PFSK-1 (cell line): ENCODE measurements around the gene TOP1.
A peak's percentile ranks its signal among the peaks of the same experiment; 100 is the strongest.

Experiments used
- FOXP2 ChIP-seq: optimal IDR thresholded peaks from 2 replicates; pipeline ENCODE3; 2011; ENCODE audit warnings: borderline replicate concordance, control low read depth, inconsistent platforms; ENCODE audit not compliant: insufficient read depth; ENCODE audit errors: extremely low read length, extremely low read depth
- POLR2AphosphoS5 ChIP-seq: IDR thresholded peaks from 2 replicates; pipeline ENCODE4 v1.6.1; 2012; ENCODE audit warnings: low read depth, mild to moderate bottlenecking, control low read depth, low read length, moderate library complexity
- REST ChIP-seq, 2 experiments: IDR thresholded peaks; 2 replicates each; pipeline versions ENCODE4 v1.6.1 to v1.8.0; 2011 to 2012; ENCODE audit warnings: low read depth in 2 of 2, low read length in 2 of 2, control low read depth in 1 of 2, inconsistent platforms in 1 of 2, mild to moderate bottlenecking in 1 of 2, moderate library complexity in 1 of 2; ENCODE audit not compliant: insufficient read depth in 1 of 2
- SIN3A ChIP-seq: IDR thresholded peaks from 2 replicates; pipeline ENCODE4 v1.6.1; 2012; ENCODE audit warnings: mild to moderate bottlenecking, low read length, moderate library complexity, borderline replicate concordance; ENCODE audit not compliant: insufficient read depth
- TAF1 ChIP-seq: IDR thresholded peaks from 2 replicates; pipeline ENCODE4 v1.6.1; 2012; ENCODE audit warnings: low read length, control low read depth, borderline replicate concordance; ENCODE audit not compliant: insufficient read depth

TOP1 gene

DNA sequence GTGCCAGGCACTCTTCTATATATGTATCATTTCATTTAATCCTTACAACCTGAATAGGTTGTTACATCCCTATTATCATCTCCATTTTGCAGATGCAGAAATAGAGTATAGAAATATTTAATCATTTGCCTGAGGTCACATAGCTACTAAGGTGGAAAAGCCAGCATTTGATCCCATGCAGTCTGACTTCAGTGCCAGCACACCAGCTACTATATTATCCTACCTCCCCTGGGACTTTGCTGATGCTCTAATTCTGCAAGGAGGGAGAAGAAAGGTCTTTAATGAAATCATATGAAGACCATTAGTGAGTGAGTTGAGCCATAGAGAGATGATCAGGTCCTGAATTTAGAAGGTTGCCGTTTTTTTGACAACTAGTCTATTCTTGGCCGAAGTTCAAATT is 53.7 kb downstream of the TOP1 start:
- no peak for TF ChIP-seq FOXP2
- TF ChIP-seq SIN3A, result no peak
- TF ChIP-seq TAF1, result no peak
- no peak for TF ChIP-seq POLR2AphosphoS5
- no peak for TF ChIP-seq REST (IDR thresholded peaks at IDR 0.05; ENCODE audit: insufficient read depth in 1 of 2, low read depth in 2 of 2, low read length in 2 of 2)

DNA sequence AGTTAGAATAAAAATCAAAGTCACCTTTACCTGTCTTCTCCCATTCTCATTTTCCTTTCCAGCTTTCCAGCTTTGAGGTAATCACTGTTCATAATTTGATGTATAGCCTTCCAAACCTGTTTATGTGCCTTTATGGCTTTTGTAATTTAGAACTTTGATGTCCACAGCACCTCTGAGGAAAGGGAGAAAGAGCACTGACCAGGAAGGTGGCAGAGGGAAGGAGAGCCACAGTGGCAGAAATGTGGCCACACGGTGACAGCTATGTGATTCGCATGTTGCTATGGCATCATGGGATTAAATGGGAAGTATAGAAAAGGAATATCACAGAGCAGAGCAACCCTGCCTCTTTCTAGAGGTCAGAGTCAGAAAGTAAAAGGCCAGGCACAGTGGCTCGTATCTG is 57.0 kb downstream of the TOP1 start:
- TF ChIP-seq POLR2AphosphoS5 (no peak), REST (IDR thresholded peaks at IDR 0.05; ENCODE audit: insufficient read depth in 1 of 2, low read depth in 2 of 2, low read length in 2 of 2) (no peak), TAF1 (no peak), SIN3A (no peak), FOXP2 (no peak)

DNA sequence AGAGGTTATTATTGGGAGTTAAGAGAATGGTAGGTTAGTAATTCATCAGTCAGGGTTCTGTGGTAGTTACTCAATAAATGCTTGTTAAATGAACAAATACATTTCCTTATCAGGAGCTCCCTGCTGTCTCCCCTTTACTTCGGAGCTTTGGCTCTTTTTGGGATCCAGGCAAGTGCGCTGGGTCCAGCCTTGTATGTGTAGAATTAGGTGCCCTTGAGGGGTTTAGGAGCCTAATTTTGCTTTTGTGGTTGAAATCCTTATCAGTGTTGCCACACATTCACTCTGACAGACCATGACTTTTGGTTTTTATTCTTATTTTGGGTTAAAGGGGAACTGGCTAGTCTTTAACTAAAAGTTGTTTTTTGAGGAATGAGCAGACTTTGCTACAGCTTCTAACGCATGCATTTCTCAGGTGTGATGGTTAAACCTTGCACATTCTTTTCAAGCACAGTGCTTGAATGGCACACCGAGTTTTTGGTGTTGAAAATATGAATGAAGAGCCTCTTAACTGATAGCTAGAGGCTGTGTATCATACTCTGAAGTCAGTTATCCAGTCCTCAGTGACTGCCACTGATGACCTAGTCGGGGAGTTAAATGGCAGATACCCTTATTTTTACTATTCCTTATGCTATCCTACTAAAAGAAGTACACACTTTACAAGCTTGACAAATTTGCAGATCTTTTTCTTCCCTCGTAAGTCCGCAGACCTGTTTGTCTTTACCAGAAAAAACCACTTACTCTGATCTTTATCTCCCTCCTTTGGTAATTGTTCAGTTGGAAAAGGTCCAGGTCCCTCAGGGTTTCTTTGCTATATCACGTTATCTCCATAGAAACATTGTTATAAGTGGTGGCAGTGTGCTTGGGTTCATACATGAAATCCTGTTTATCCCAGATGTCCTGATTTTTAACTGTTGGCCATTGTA is 58.0 kb downstream of the TOP1 start:
- TF ChIP-seq TAF1, result no peak
- peak; percentile 33; the same call in 1 of the 2 replicates for TF ChIP-seq SIN3A

- no peak for TF ChIP-seq FOXP2
- no peak for TF ChIP-seq REST (IDR thresholded peaks at IDR 0.05; ENCODE audit: insufficient read depth in 1 of 2, low read depth in 2 of 2, low read length in 2 of 2)
- no peak for TF ChIP-seq SIN3A
- TF ChIP-seq TAF1, result no peak
- TF ChIP-seq POLR2AphosphoS5, result no peak
Observed at GRCh38 chr20:41087325-41087685, 58.7 kb downstream of the TOP1 start.

DNA sequence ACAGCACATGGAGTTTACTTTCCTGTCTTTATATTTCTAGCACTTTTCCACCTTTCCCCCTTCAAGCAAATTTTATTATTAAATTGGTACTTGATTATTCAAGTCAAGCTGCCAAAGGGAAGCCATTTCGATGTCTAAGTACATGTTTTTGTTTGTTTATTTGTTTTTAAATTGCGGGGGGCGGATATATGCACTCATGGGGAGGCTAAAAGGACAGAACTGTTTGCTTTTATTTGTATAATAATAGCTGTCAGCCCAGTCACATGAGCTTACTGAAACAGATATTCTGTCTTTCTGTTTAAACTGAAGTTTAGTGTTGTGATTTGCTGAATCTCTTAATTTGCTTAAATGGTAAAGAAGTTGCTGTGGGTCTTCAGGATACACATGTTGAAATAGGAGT is 59.2 kb downstream of the TOP1 start:
- TF ChIP-seq TAF1, result no peak
- no peak for TF ChIP-seq REST (IDR thresholded peaks at IDR 0.05; ENCODE audit: insufficient read depth in 1 of 2, low read depth in 2 of 2, low read length in 2 of 2)
- no peak for TF ChIP-seq FOXP2
- TF ChIP-seq POLR2AphosphoS5, result no peak
- no peak for TF ChIP-seq SIN3A
